Uterus (tissue), 4 donors: ENCODE measurements around the gene RMI2. TPM values are rescaled to one million over a fixed set of nuclear protein-coding genes. Genes with fewer than 3 reads are reported as not detected.

ENCODE experiments used
- DNase-seq, 2 donors: peaks; one replicate each; pipeline ENCODE4 v3.0.0-alpha.2; 2019 to 2020
- H3K27ac ChIP-seq, 2 donors: fragments of 200-600 bp; sonication (generic); 1 replicate in 1 of 2; 2 replicates in 1 of 2; pipeline ENCODE4 v1.5.1; 2016 to 2018
- H3K27me3 ChIP-seq, 2 donors: fragments of 200-600 bp; sonication (generic); one replicate each; pipeline ENCODE4 v1.5.1; 2018 to 2019; ENCODE audit warnings: control low read depth in 1 of 2
- H3K36me3 ChIP-seq, 2 donors: fragments of 200-600 bp; sonication (generic); one replicate each; pipeline ENCODE4 v1.5.1; 2019; ENCODE audit warnings: control low read depth in 1 of 2
- H3K4me1 ChIP-seq, 2 donors: fragments of 200-600 bp; sonication (generic); one replicate each; pipeline ENCODE4 v1.5.1; 2018 to 2019; ENCODE audit warnings: control low read depth in 1 of 2
- H3K4me3 ChIP-seq, 2 donors: fragments of 200-600 bp; sonication (generic); 1 replicate in 1 of 2; 2 replicates in 1 of 2; pipeline ENCODE4 v1.5.1; 2018 to 2019; ENCODE audit warnings: mild to moderate bottlenecking in 1 of 2
- H3K9me3 ChIP-seq, 2 donors: fragments of 200-600 bp; sonication (generic); one replicate each; pipeline ENCODE4 v1.5.1; 2019; ENCODE audit warnings: control low read depth in 1 of 2
- CTCF ChIP-seq, 4 experiments: fragments of 200-600 bp in 2 of 4; fragments of 450-650 bp in 2 of 4; sonication (generic) in 2 of 4; IDR thresholded peaks; one replicate each; pipeline ENCODE4 v1.5.1; 2016 to 2019; ENCODE audit warnings: antibody characterized with exemption in 4 of 4, mild to moderate bottlenecking in 2 of 4, moderate library complexity in 1 of 4
- POLR2A ChIP-seq, 2 donors: fragments of 450-650 bp; IDR thresholded peaks; one replicate each; pipeline ENCODE4 v1.6.1; 2016; ENCODE audit warnings: antibody characterized with exemption in 2 of 2, mild to moderate bottlenecking in 1 of 2, moderate library complexity in 1 of 2
- intact Hi-C: fragments of 100-400 bp; cut with DNase I; formaldehyde crosslinking; loops from one replicate; pipeline ENCODE4 v1.15.1; 2023; ENCODE audit warnings: low total_unique reads
- total RNA-seq, 4 donors: library from RNA; depleted of rRNA in 3 of 4; stranded (reverse); fragments of >200 nt in 3 of 4; gene quantifications; one replicate each; pipeline versions ENCODE4 v1.1.0 to v1.2.4, GENCODE V29; 2014 to 2023
- donor health status: DM: yes; HTN: yes; CAD: no.

RMI2 gene
- total RNA-seq, 4 donors from 2014 or later = 0.49 to 15.3 TPM; not detected in 2

- Histone ChIP-seq H3K36me3 (no peaks in the 10 kb centered on the region), H3K9me3 (no peaks in the 10 kb centered on the region), H3K27ac (no peak overlapping the region), H3K4me1 (peaks cover 0 to 9% of the 10 kb centered on the region in 2 donors), H3K27me3 (no peaks in the 10 kb centered on the region), H3K4me3 (no peak overlapping the region)
- intact Hi-C loops = no loop called here
- no peak for TF ChIP-seq CTCF (IDR thresholded peaks at IDR 0.05)
- TF ChIP-seq POLR2A (IDR thresholded peaks at IDR 0.05) = no peak
- DNase-seq = no peak
These were observed 43.4 kb upstream of the RMI2 start for GRCh38 chr16:11301645-11302501.

- H3K27me3 ChIP-seq = no peaks in the 10 kb centered on the region
- H3K9me3 ChIP-seq = no peaks in the 10 kb centered on the region
- intact Hi-C loops = no loop called here
- H3K4me3 ChIP-seq = no peak overlapping the region
- DNase-seq = no peak
- no peaks in the 10 kb centered on the region for H3K36me3 ChIP-seq
- peaks cover 0 to 2% of the 10 kb centered on the region in 2 donors for H3K4me1 ChIP-seq
- no peak overlapping the region for H3K27ac ChIP-seq
- TF ChIP-seq POLR2A (IDR thresholded peaks at IDR 0.05) = no peak
- TF ChIP-seq CTCF (IDR thresholded peaks at IDR 0.05) = no peak
These were observed 42.3 kb upstream of the RMI2 start for GRCh38 chr16:11302977-11303376.

- Histone ChIP-seq H3K9me3 (no peaks in the 10 kb centered on the region), H3K4me3 (no peak overlapping the region), H3K36me3 (no peaks in the 10 kb centered on the region), H3K27ac (no peak overlapping the region), H3K27me3 (no peaks in the 10 kb centered on the region), H3K4me1 (no peaks in the 10 kb centered on the region)
- intact Hi-C loops = no loop called here
- no peak for TF ChIP-seq CTCF (IDR thresholded peaks at IDR 0.05)
- no peak for TF ChIP-seq POLR2A (IDR thresholded peaks at IDR 0.05)
- no peak for DNase-seq
These were observed 41.7 kb upstream of the RMI2 start for GRCh38 chr16:11303405-11304138.

GRCh38 chr16:11306381-11306780 is 38.9 kb upstream of the RMI2 start:
- no peak for DNase-seq
- intact Hi-C loops = no loop called here
- no peaks in the 10 kb centered on the region for H3K9me3 ChIP-seq
- TF ChIP-seq CTCF (IDR thresholded peaks at IDR 0.05) (no peak), POLR2A (IDR thresholded peaks at IDR 0.05) (no peak)
- H3K4me3 ChIP-seq = no peak overlapping the region
- no peak overlapping the region for H3K27ac ChIP-seq
- H3K36me3 ChIP-seq = no peaks in the 10 kb centered on the region
- no peaks in the 10 kb centered on the region for H3K4me1 ChIP-seq
- H3K27me3 ChIP-seq = no peaks in the 10 kb centered on the region
